ENCODE measurements around the gene TIMM13.

Gene TIMM13

GRCh38 chr19:2382530-2383222 is 44.7 kb downstream of the TIMM13 start:
- no peak for DNase-seq (ENCODE audit: low spot score)

- DNase-seq (ENCODE audit: low spot score): no peak
These were observed 46.1 kb downstream of the TIMM13 start for GRCh38 chr19:2381148-2381820.

GRCh38 chr19:2380567-2380966 is 46.8 kb downstream of the TIMM13 start:
- DNase-seq (ENCODE audit: low spot score): no peak

GRCh38 chr19:2376784-2377519 is 50.4 kb downstream of the TIMM13 start:
- no peak for DNase-seq (ENCODE audit: low spot score)

Measured in HuH-7.5 (cell line).